Type B pancreatic cell (in vitro differentiated cells): ENCODE results near the gene ACTA1. TPM values are rescaled to one million over a fixed set of nuclear protein-coding genes. Genes with fewer than 3 reads are reported as not detected.

Experiments used
- DNase-seq: peaks from one replicate; pipeline ENCODE4 v3.0.0; 2021; ENCODE audit warnings: mixed read lengths; ENCODE audit not compliant: unreplicated experiment; ENCODE audit errors: extremely low spot score
- H3K27ac Mint-ChIP-seq: 2 replicates; pipeline ENCODE4 v1.8.0; 2021; ENCODE audit warnings: mild to moderate bottlenecking, mixed read lengths
- H3K27me3 Mint-ChIP-seq: 2 replicates; pipeline ENCODE4 v1.8.0; 2021; ENCODE audit warnings: mixed read lengths
- H3K36me3 Mint-ChIP-seq: 2 replicates; pipeline ENCODE4 v1.8.0; 2021; ENCODE audit warnings: mixed read lengths
- H3K4me1 Mint-ChIP-seq: one replicate; pipeline ENCODE4 v1.8.0; 2021; ENCODE audit warnings: mixed read lengths; ENCODE audit not compliant: unreplicated experiment
- H3K4me3 Mint-ChIP-seq: 2 replicates; pipeline ENCODE4 v1.8.0; 2021; ENCODE audit warnings: mild to moderate bottlenecking, mixed read lengths
- H3K9me3 Mint-ChIP-seq: 2 replicates; pipeline ENCODE4 v1.8.0; 2021; ENCODE audit warnings: mixed read lengths
- total RNA-seq: library from RNA; stranded (reverse); gene quantifications from 2 replicates; pipeline ENCODE4 v1.2.1, GENCODE V29; 2021; ENCODE audit warnings: low replicate concordance
- TF ChIP-seq, protein P1 (sequence below): fragments of 200-600 bp; sonication (generic); conservative IDR thresholded peaks from 2 replicates; pipeline ENCODE4 v1.5.0; 2021; ENCODE audit warnings: antibody characterized with exemption, mild to moderate bottlenecking

ACTA1 gene
- total RNA-seq, 1 donor from 2014 or later = 1.9 TPM

DNA sequence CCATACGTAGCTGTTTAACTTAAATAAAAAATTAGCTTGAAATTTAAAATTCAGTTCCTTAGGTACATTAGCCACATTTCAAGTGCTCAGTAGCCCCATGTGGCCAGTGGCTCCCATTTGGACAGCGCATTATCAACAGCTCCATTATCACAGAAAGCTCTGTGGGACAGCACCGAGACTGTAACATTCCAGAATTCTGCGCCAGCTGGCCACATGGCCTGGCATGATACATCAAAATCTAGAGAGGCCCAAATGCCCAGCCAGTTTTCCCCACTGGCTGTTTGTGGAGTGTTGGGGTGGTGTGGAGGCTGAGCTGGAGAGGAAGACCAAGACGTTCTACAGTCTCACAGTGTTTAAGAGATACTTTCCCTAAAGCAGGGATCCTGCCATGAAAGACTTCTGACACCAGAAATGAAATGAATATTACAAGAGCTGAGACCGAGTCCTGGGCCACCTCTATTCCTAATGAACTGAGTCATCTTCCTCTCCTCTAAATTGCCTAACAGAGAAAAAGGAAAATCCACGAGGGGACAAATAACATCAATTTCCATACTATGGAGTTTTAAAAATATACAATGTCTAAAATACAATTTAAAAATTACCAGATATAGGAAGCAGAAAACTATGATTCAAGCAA is 27.3 kb upstream of the ACTA1 start:
- H3K4me1 Mint-ChIP-seq = no peaks in the 10 kb centered on the region
- no peaks in the 10 kb centered on the region for H3K27me3 Mint-ChIP-seq
- H3K9me3 Mint-ChIP-seq = no peaks in the 10 kb centered on the region
- peaks cover 34% of the 10 kb centered on the region for H3K36me3 Mint-ChIP-seq
- TF ChIP-seq, protein P1, sequence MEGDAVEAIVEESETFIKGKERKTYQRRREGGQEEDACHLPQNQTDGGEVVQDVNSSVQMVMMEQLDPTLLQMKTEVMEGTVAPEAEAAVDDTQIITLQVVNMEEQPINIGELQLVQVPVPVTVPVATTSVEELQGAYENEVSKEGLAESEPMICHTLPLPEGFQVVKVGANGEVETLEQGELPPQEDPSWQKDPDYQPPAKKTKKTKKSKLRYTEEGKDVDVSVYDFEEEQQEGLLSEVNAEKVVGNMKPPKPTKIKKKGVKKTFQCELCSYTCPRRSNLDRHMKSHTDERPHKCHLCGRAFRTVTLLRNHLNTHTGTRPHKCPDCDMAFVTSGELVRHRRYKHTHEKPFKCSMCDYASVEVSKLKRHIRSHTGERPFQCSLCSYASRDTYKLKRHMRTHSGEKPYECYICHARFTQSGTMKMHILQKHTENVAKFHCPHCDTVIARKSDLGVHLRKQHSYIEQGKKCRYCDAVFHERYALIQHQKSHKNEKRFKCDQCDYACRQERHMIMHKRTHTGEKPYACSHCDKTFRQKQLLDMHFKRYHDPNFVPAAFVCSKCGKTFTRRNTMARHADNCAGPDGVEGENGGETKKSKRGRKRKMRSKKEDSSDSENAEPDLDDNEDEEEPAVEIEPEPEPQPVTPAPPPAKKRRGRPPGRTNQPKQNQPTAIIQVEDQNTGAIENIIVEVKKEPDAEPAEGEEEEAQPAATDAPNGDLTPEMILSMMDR = no peak
- DNase-seq = no peak
- no peak overlapping the region for H3K27ac Mint-ChIP-seq
- H3K4me3 Mint-ChIP-seq = no peak overlapping the region

DNA sequence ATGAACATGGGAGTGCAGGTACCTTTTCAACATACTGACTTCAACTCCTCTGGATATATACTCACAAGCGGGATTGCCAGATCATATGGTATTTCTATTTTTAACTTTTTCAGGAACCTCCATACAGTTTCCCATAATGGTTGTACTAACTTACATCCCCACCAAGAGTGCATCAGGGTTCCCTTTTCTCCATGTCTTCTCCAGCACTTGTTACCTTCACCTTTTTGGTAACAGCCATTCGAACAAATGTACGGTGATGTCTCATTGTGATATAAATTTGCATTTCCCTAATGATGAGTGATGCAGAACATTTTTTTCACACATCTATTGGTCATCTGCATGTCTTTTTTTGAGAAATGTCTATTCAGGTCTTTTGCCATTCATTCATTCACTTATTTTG is 25.9 kb upstream of the ACTA1 start:
- TF ChIP-seq, protein P1 = no peak
- Mint-ChIP-seq H3K27me3 (no peaks in the 10 kb centered on the region), H3K27ac (no peak overlapping the region), H3K4me3 (no peak overlapping the region), H3K9me3 (no peaks in the 10 kb centered on the region), H3K4me1 (no peaks in the 10 kb centered on the region), H3K36me3 (peaks cover 33% of the 10 kb centered on the region)
- DNase-seq = no peak

- Mint-ChIP-seq H3K36me3 (peaks cover 22% of the 10 kb centered on the region), H3K27me3 (no peaks in the 10 kb centered on the region), H3K27ac (no peak overlapping the region), H3K4me1 (no peaks in the 10 kb centered on the region), H3K9me3 (no peaks in the 10 kb centered on the region), H3K4me3 (no peak overlapping the region)
- DNase-seq = no peak
- TF ChIP-seq, protein P1 = no peak
Observed at GRCh38 chr1:229457436-229457835, 23.5 kb upstream of the ACTA1 start.

- TF ChIP-seq, protein P1 = no peak
- H3K9me3 Mint-ChIP-seq = no peaks in the 10 kb centered on the region
- H3K27ac Mint-ChIP-seq = no peak overlapping the region
- no peak for DNase-seq
- no peaks in the 10 kb centered on the region for H3K27me3 Mint-ChIP-seq
- no peak overlapping the region for H3K4me3 Mint-ChIP-seq
- H3K36me3 Mint-ChIP-seq = peaks cover 22% of the 10 kb centered on the region
- no peaks in the 10 kb centered on the region for H3K4me1 Mint-ChIP-seq
Observed at GRCh38 chr1:229456016-229456415, 22.1 kb upstream of the ACTA1 start.

DNA sequence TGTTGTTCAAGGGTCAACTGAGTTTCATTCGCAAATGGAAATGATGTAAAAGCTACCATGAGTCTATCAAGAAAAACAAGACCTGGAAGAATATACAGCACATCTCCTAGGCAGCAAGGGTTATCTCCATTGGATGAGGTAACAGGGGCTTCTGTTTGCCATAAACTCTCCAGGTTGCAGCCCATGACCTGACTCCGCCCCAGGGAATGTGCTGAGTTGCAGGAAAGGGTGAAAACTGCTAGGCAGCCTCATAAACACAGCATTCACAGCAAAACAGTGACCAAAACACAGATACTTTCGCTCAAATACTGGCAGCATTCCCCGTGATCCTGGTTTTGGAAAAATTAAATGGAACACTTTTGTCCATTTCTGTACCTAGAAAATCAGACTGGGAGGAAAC is 20.2 kb upstream of the ACTA1 start:
- H3K9me3 Mint-ChIP-seq = no peaks in the 10 kb centered on the region
- no peaks in the 10 kb centered on the region for H3K27me3 Mint-ChIP-seq
- no peak overlapping the region for H3K4me3 Mint-ChIP-seq
- no peak for DNase-seq
- TF ChIP-seq, protein P1 = no peak
- peaks cover 22% of the 10 kb centered on the region for H3K36me3 Mint-ChIP-seq
- H3K4me1 Mint-ChIP-seq = no peaks in the 10 kb centered on the region
- no peak overlapping the region for H3K27ac Mint-ChIP-seq
